GM18909 (cell line): Measurements from ENCODE around the gene RXRA.

Experiments used
- ATAC-seq: cut with Tn5 transposase; IDR thresholded peaks from one replicate; pipeline ENCODE4 v1.9.1; 2021; ENCODE audit warnings: mild to moderate bottlenecking; ENCODE audit not compliant: unreplicated experiment, poor library complexity

RXRA gene

DNA sequence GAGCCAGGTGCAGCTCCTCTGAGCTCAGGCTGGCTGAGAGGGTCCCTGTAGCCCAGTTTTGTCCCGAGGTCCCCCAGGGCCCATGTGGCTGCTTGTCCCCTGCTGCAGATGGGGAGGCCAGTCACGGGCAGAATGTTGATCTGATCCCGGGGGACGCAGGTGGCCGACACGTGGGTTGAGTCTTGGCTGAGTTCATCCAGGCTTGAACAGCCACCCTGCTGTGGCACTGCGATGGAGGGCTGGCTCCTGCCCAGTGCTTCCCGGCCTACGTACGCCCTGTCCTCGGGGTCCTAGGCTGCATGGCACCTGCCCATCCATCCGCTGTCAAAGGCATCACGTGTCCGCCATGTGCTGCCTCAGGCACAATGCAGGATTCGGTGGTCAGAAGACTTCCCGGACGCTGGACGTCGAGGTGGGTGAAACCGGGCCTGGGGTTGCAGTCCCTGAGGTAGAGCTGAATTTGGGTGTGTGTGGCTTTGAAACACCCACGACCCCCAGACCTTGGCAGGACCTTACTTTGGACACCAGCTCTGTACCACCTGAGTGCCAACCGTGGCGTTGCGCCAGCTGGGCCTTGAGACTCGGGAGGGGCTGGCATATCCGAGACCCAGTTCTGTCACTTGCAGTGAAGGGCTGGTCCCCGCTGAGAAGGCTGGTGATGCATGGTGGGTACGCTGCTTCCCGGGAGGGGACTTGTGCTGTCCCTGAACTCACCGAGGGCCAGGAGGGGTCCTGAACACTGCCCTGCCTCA, 22.3 kb downstream of the RXRA start:
- ATAC-seq = no peak

DNA sequence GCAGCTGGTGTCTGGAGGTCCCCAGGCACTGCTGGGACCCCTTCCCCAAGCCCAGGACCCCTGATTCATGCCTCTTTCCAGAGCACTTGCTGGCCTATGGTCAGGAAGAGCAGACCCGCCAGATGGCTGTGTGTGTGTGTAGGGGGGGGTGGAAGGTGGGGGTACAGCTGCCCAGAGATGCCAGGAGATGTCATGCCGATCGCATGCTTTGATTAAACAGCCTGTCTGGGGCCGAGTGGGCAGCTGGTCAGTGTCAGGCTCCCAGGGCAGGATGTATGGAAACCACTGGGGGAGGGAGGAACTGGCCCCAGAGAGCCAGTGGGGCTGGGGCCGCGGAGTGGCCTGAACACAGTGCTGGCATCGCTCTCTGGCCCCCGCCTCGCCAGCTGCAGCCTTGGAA, 23.7 kb downstream of the RXRA start:
- ATAC-seq = no peak

DNA sequence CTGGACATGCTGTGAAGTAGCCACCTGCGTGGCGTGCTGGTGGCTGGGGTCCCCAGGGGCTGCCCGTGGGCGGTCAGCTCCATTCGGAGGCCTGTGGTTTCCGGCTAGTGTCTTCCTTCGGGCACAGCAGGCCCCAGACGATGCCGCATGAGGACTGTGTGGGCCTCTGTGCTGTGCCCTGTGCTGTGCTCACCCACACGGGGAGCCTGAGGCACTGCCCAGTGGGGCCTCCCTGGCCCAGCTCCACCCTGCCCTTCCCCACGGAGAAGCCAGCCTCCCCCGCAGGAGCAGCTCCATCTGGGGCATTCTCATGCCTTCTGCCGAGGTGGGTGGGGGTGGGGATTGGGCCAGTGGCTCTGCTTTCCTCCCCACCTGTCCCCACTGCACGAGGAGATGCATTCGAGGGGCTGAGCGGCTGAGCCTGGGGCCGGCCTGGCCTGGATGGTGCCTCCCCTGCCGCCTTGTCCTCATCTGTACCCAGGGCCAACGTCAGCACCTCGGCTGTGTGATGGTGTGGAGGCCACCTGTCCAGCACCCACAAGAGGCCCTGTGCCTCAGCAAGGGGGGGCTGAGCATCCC, 24.2 kb downstream of the RXRA start:
- ATAC-seq = no peak

DNA sequence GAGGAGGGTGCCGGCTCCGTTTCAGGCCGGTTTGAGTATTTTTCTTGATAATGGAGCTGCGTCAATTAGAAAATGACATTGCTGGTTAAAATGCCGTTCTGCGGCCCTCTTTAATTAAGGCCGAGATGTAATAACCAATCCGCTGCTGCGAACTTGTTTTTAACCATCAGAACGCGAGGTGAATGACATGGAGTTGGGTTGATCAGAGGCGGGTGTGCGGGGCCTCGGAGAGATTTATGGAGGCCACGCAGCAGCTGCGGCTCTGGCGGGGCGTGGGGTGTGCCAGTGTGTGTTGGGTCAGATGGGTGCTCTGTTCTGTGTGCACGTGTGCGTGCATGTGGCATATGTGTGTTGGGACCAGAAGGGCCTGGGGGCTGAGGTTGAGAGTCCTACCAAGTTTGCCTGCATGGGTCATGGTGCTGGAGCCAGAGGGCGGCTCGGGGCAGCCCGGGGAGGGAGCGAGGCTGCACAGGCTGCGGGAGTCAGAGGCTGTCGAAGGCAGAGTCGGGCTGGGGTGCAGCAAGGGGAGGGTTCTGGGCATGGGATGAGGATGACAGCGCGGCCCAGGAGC, 25.4 kb downstream of the RXRA start:
- ATAC-seq = no peak

DNA sequence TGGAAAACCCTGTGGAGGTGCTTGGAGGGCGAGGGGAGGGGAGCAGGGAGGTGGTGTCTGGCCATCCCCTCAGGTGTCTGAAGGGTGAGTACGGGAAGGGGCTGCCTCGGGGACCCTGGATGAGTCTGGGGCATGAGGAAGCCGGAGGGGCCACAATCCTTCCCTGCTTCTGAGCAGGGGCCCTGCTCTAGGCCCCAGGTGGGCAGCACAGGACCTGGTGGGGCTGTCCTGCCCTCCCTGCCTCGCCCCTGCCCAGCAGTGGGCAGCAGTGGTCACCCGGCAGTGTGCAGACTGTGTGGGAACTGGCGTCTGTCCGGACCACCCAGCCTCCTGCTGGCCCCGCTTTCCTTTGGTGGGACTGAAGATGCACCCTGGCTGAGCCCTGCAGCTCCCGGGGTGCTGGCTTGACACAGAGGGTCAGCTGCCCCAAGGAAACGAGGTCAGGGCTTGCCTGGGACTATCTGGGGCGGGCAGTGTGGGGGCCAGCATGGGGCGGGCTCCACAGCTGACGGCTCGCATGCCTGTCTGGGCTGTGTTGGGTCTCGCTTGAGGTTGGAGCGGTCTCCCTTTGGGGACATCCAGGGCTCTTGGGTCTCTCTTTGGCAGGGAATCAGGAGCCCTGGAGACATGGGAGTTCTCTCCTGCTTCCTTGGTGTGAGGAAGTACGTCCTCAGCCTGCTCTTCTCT, 26.1 kb downstream of the RXRA start:
- ATAC-seq = no peak

DNA sequence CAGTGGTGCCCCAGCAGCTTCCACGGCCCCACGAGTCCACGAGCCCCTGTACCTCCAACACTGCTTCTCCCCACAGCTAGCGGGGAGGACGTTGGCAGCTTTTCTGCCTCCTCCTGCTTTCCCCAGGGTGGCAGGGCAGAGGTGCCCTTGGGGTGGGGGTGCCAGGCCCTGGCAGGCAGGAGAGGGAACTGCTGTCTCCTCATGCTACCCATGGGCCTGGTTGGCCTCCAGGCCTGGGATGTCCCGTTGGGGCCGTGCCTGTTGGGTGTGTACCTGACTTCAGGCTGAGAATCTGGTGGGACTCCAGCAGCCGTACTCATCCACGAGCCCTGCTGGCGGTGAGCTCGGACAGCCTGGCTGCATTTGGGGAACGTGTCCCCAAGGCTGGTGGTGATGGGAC, 27.3 kb downstream of the RXRA start:
- ATAC-seq = no peak

DNA sequence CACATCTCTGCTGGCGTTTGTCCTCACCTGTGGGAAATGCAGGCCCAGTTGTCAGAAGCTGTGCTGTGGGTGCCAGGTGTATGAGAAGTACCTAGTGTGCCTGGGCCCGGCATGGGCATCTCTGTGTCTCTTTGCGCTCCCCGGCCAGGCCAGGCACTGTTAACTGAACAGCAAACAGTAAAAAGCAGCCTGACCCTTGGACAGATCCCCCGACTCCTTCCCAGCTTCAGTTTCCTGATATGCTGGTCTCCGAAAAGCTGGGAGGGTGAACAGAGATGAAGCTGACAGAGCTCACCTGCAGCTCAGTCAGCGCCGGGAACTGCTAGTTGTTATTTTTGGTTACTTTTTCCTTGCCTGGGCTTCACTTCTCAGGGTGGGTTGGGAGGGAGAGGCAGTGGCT, 28.9 kb downstream of the RXRA start:
- ATAC-seq = no peak

DNA sequence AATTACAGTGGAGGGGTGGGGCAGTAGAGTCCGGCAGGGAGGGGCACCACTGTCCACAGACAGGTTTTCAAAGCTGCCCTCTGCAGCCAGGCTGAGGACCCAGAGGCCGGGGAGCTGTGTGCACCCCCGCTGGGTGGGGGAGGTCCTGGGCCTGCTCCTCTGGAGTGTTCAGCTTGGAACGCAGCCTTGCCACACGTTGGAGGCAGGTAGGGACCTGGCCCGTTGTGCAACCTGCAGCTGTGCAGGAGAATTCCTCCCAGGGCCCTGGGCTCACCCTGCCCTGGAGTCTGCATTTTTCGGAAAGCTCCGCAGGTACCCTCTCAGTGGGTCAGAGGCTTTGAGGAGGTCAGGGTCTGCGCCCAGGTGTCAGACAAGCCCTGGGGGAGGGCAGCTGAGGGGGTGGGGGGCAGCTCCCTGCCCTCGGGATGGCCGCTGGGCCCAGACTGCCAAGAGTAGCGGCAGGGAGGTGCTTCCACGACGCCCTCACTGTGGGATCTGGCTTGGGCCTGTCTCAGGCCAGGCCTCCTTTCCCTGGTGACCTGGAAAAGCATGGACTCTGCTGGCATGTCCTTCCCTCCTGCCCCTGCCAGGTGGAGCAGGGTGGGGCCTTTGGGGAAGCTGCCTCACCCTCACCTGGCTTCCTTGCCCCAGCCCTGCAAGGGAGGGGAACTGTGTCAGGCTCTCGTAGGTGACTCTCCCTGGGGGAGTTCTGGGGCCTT, 29.5 kb downstream of the RXRA start:
- ATAC-seq = no peak

DNA sequence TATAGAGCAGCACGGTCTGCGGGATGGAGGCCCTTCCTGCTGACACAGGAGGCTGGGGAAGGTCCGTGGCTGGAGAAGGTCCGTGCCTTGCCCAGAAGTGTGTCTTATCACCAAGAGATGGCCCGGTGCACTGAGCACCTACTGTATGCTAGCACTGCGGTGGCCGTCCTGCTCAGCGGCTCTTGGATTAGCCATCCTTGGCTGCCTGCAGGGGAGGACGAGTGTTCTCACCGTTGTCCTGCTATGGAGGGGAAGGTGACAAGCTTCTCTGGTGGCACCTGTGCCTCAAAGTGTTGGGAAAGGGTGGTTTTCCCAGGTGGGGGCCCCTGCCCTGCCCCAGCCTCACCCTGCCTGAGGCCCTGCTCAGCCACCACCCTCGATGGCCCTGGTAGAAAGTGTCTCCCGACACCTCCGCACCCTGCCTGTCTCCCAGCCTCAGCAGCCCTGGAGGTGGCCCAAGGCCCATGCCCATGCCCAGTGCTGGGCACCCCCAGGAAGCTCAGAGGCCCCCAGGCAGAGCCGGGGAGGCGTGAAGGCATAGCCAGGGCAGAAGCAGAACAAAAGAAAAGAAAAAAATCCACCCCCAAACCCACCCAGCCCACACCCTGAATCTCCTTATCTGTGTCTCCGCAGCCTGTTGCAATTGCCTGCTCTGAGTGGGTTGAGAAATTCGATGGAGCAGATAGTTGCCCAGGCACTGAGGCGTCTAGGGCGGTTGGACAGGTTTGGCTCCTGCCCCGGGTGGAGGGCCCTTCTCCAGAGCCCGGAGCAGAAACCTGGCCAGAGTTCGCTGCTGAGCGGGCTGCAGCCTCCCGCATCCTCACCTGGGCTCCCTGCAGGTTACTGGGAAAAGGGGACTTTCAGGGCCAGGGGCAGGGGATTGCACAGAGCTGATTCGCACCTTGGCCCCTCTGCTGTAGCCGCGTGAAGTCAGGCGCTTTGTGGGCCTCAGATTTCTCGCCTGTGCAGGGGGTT, 30.5 kb downstream of the RXRA start:
- ATAC-seq = no peak

DNA sequence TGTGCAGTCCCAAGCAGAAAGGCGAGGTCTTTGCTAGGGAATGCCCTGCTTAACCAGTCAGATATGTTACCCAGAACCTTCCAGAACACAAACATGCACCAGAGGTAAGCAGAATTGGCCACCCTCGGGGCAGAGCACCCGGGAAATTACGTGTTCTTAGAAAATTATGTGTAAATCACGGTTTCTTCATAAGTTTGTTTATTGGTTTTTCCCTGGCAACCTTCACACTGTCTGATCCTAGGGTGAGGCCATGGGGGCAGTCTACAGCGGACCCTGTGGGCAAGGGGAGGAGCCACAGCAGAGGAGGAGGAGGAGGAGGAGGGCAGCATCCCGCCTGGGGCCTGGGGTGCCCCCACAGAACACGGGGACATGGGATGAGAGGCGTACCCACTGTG, 31.4 kb downstream of the RXRA start:
- no peak for ATAC-seq

DNA sequence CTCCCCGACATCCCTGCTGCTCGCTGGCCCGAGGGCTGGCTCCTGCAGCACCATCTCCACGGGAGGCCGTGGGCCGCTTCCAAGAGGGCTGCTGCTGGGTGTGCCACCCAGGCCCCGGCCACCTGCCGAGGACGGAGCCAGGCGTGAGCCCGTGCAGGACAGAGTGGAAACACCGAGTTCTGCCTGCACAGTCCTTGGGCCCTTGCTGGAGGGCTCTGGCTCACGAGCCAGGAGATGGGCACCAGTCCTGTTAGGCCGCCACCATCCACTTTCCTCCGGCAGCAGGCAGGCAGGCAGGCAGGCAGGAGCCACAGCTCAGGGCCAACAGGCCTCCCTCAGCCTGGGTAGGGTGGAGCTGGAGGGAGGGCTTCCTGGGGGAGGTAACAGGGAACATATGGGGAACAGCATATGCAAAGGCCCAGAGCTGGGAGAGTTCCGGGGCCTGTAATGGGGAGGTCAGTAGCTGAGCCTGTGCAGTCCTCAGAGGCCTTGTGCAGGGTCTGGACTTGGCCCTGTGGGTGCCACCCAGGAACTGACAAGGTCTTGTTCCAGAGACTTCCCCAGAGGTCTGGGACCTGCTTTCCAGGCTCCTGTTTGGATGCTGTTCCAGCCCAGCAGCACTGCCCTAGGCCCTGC, 31.9 kb downstream of the RXRA start:
- no peak for ATAC-seq

DNA sequence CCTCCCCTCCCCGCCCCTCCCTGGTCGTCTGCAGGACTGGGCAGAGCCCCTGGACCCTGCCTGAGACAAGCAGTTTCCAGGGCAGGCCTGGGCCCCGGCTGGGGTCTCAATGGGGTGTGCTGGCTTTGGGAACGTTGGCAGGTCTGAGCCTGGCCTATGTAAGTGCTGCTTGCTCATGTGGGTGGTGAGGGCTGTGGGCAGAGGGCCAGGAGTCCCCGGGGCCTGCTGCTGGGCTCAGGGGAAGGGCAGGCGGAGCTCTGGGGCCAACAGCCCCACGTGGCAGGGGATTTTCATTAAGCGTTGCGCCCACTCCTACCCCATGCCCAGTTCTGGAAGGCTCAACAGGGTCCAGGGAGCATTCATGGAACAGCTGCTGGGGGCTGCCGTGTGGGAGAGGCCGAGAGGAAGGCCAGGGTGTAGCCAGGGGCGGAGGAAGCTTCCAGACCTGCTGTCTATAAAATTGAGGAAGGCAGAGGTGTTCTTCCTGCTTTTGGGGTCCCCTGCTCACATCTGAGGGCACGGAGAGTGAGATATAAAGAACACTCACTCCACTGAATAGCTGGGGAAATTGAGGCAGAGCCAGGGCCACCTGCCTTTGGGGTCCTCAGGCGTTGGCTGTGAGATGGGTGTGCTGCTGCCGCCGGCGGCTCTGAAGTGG, 32.5 kb downstream of the RXRA start:
- ATAC-seq = no peak

DNA sequence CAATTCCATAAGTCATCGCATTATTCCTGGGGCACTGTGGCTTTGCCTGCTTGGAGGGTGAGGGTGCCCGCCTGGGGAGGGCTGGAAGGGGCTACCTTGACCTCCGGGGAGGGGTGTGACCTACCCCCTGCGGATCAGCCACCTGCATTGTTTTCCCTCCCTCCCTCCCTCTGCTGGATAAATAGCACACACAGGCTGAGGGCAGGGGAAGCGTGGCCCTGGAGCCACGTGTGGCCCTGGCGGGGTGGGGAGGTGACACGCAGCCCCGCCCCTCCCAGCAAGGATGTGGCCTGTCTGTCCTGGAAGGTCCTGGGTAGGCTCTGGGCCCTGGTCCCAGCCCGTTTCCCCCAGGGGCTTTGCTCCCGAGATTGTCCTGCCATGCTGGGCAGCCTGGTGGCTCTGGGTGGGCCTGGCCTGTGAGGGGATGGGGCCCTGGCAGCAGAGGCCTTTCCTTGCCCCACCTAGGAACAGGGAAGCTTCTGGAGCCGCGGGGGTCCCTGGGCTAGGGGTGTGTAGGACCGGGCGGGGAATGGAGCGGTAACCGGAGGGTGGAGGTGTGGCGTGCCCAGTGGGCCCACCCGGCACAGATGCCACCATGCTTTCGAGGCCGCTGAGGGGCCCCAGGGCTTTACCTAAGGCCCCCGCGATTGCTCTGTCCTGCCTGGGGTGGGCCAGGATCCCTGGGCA, 33.4 kb downstream of the RXRA start:
- ATAC-seq = no peak

DNA sequence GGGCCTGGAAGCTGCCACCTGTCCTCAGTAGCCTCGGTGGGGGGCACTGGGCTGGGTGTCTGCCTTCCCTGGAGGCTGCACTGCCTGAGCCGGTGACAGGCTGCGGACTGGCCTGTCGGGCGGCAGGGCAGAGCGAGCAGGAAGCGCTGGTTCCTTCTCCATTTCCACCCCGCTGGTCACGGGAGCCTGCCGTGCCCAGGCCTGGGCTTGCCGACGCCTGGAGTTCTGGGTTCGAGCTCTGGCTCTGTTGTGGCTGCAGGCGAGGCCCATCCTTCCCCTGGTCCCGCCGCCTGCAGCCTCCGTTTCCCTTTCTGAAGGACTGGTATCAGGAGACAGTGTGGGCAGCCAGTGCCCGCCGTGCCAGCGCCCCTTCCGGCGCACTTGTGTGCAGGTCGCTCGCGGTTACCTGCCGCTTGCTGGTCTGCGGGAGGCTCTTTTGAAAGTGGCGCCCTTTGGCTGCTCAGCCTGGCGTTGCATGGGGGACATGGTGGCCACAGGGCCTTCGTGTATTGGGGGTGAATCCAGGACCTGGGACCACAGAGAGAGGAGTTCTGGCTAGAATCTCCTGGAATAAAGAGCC, 34.0 kb downstream of the RXRA start:
- no peak for ATAC-seq

DNA sequence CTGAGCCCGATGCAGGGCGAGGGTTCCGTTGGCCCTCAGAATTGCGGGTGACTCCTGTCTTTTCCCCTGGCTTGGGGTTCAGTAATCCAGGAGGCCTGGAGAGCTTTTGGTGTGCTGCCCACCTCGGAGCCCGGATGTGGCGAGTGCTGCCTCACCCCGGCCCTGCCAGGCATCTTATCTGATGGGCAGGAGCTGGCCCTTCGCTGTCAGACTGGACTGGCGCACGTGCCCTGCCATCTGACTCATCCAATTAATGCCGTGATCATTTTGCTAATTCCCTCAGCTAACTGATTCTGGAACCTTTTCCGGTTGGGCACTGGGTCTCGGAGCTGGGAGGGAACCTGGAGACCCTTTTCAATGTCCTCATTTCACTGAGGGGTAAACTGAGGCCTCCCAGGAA, 34.6 kb downstream of the RXRA start:
- ATAC-seq = no peak

DNA sequence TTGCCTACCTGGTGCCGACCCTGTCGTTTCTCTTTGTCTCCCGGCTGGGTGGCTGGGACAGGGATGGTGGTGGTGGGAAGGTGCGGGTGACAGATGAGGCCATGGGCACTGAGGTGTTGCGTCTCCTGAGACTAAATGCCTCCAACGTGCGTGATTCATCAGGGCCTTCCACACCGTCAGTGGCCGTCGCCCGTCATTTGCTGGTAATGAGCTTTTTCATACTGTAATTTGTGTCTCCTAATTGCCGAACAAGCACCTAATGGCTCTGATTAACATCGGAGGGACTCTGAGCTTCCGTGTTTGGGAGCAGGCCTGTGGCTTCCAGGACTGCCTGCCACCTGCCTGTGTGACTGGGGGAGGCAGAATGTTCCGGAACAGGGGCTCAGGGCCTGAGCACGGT, 35.2 kb downstream of the RXRA start:
- ATAC-seq = no peak

DNA sequence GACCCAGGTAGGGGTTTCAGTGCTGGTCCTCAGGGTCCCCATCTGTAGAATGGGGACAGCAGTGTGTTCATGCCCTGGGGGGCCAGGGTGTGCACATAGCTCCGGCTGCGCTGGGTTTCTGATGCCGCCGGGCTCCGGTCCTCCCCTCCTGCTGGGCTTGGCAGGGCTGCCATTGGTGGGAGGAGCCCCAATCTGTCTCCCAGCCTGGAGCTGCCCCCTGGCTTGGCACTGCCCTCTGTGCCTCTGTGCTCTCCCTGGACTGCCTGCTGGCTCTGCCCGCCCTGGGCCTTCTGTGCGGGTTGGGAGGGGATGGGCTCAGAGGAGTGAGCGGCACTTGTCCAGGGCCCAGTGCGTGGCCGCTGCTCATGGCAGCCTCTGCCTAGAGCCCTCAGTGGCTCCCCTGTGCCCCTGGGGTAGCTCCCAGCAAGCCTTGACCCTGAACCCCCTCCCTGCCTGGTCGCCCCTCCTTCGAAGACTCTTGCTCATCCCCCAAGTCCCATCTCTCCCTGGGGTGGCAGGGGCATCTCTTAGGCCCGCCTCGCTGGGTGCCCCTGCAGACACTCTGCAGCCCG, 35.7 kb downstream of the RXRA start:
- ATAC-seq = no peak
